Measurements from ENCODE around the gene TMEM229B.

GRCh38 chr14:67424539-67424938, 64.0 kb downstream of the TMEM229B start:
- TF ChIP-seq CTCF (IDR thresholded peaks at IDR 0.05; ENCODE audit: poor library complexity) (no peak), EZH2 (IDR thresholded peaks at IDR 0.05; ENCODE audit: borderline replicate concordance) (no peak)
